H9 (cell line): ENCODE results near the gene TASOR2. TPM values are rescaled to one million over a fixed set of nuclear protein-coding genes. Genes with fewer than 3 reads are reported as not detected.

Source experiments
- DNase-seq: peaks from one replicate; pipeline ENCODE4 v3.0.0-alpha.2; 2017
- H2AFZ ChIP-seq: one replicate; pipeline ENCODE4 v1.6.1; 2013; ENCODE audit warnings: mild to moderate bottlenecking, low read length, control low read depth, moderate library complexity
- H2AK5ac ChIP-seq: 2 replicates; pipeline ENCODE4 v1.6.1; 2013; ENCODE audit warnings: low read length, control low read depth, mixed read lengths; ENCODE audit not compliant: insufficient read length
- H2BK120ac ChIP-seq: one replicate; pipeline ENCODE4 v1.6.1; 2013; ENCODE audit warnings: low read depth, mild to moderate bottlenecking, low read length, control low read depth, inconsistent platforms; ENCODE audit not compliant: poor library complexity, severe bottlenecking
- H2BK12ac ChIP-seq: 2 replicates; pipeline ENCODE4 v1.6.1; 2013; ENCODE audit warnings: low read length, control low read depth, mixed read lengths, low read depth; ENCODE audit not compliant: insufficient read length
- H2BK15ac ChIP-seq: 2 replicates; pipeline ENCODE4 v1.6.1; 2013; ENCODE audit warnings: low read depth, low read length, control low read depth
- H2BK20ac ChIP-seq: one replicate; pipeline ENCODE4 v1.6.1; 2013; ENCODE audit warnings: low read depth, mild to moderate bottlenecking, low read length, control low read depth, inconsistent platforms; ENCODE audit not compliant: poor library complexity, severe bottlenecking
- H2BK5ac ChIP-seq: 2 replicates; pipeline ENCODE4 v1.6.1; 2013; ENCODE audit warnings: low read length, control low read depth, mixed read lengths; ENCODE audit not compliant: insufficient read length
- H3K14ac ChIP-seq: 2 replicates; pipeline ENCODE4 v1.6.1; 2013; ENCODE audit warnings: low read length, control low read depth; ENCODE audit not compliant: insufficient read depth
- H3K18ac ChIP-seq: 2 replicates; pipeline ENCODE4 v1.6.1; 2013; ENCODE audit warnings: low read depth, mild to moderate bottlenecking, mixed read lengths, low read length, control low read depth; ENCODE audit not compliant: insufficient read length
- H3K23ac ChIP-seq: 2 replicates; pipeline ENCODE4 v1.6.1; 2013; ENCODE audit warnings: low read length, control low read depth, mixed read lengths, low read depth; ENCODE audit not compliant: insufficient read length
- H3K23me2 ChIP-seq: 2 replicates; pipeline ENCODE4 v1.6.1; 2013; ENCODE audit warnings: low read depth, mild to moderate bottlenecking, mixed read lengths, low read length, control low read depth; ENCODE audit not compliant: insufficient read length, poor library complexity, severe bottlenecking
- H3K27ac ChIP-seq: 2 replicates; pipeline ENCODE4 v1.5.1; 2013; ENCODE audit warnings: low read length, control low read depth, mixed read lengths, low read depth; ENCODE audit not compliant: insufficient read length
- H3K27me3 ChIP-seq: 2 replicates; pipeline ENCODE4 v1.6.1; 2013; ENCODE audit warnings: low read length, control low read depth, inconsistent platforms; ENCODE audit not compliant: insufficient read depth
- H3K4ac ChIP-seq: 2 replicates; pipeline ENCODE4 v1.6.1; 2013; ENCODE audit warnings: low read depth, mild to moderate bottlenecking, control low read depth, inconsistent platforms, low read length, moderate library complexity
- H3K4me1 ChIP-seq: 2 replicates; pipeline ENCODE4 v1.6.1; 2013; ENCODE audit warnings: low read length, control low read depth, inconsistent platforms; ENCODE audit not compliant: insufficient read depth
- H3K4me2 ChIP-seq: 2 replicates; pipeline ENCODE4 v1.6.1; 2013; ENCODE audit warnings: low read length, control low read depth, mixed read lengths; ENCODE audit not compliant: insufficient read length, insufficient read depth
- H3K56ac ChIP-seq: 2 replicates; pipeline ENCODE4 v1.6.1; 2013; ENCODE audit warnings: low read depth, mild to moderate bottlenecking, mixed read lengths, low read length, control low read depth; ENCODE audit not compliant: insufficient read length
- H3K79me1 ChIP-seq: 2 replicates; pipeline ENCODE4 v1.6.1; 2013; ENCODE audit warnings: low read depth, mild to moderate bottlenecking, moderate library complexity, low read length, control low read depth, inconsistent platforms; ENCODE audit not compliant: insufficient read depth, poor library complexity, severe bottlenecking
- H3K79me2 ChIP-seq: 2 replicates; pipeline ENCODE4 v1.6.1; 2013; ENCODE audit warnings: low read length, control low read depth, inconsistent platforms; ENCODE audit not compliant: insufficient read depth
- H3K9ac ChIP-seq: 2 replicates; pipeline ENCODE4 v1.6.1; 2013; ENCODE audit warnings: low read length, control low read depth, mixed read lengths; ENCODE audit not compliant: insufficient read length; ENCODE audit errors: extremely low read depth
- H3K9me3 ChIP-seq: one replicate; pipeline ENCODE4 v1.6.1; 2013; ENCODE audit warnings: low read depth, low read length, inconsistent platforms; ENCODE audit not compliant: control insufficient read depth
- H3T11ph ChIP-seq: one replicate; pipeline ENCODE4 v1.6.1; 2013; ENCODE audit warnings: mild to moderate bottlenecking, low read length, control low read depth, inconsistent platforms
- H4K20me1 ChIP-seq: one replicate; pipeline ENCODE4 v1.6.1; 2013; ENCODE audit not compliant: control insufficient read depth, insufficient read length, insufficient read depth
- H4K5ac ChIP-seq: 2 replicates; pipeline ENCODE4 v1.6.1; 2013; ENCODE audit warnings: low read depth, mild to moderate bottlenecking, mixed read lengths, low read length, control low read depth; ENCODE audit not compliant: insufficient read length
- H4K8ac ChIP-seq: replicated peaks from 2 replicates; pipeline ENCODE4 v1.6.1; 2013; ENCODE audit warnings: low read length, control low read depth, mixed read lengths, low read depth; ENCODE audit not compliant: insufficient read length
- H4K91ac ChIP-seq: 2 replicates; pipeline ENCODE4 v1.6.1; 2013; ENCODE audit warnings: low read depth, mild to moderate bottlenecking, moderate library complexity, mixed read lengths, low read length, control low read depth; ENCODE audit not compliant: insufficient read length
- H3K27ac Mint-ChIP-seq, 3 experiments: 2 replicates in 2 of 3; 3 replicates in 1 of 3; pipeline ENCODE4 v1.8.0; 2020 to 2021; ENCODE audit warnings: mixed read lengths in 3 of 3, mild to moderate bottlenecking in 1 of 3, moderate library complexity in 1 of 3
- H3K27me3 Mint-ChIP-seq: 2 replicates; pipeline ENCODE4 v1.8.0; 2021; ENCODE audit warnings: low read depth, mild to moderate bottlenecking, moderate library complexity, mixed read lengths
- H3K36me3 Mint-ChIP-seq, 3 experiments: 2 replicates in 2 of 3; 3 replicates in 1 of 3; pipeline ENCODE4 v1.8.0; 2020 to 2021; ENCODE audit warnings: low read depth in 3 of 3, mixed read lengths in 3 of 3; ENCODE audit not compliant: insufficient read depth in 1 of 3
- H3K4me1 Mint-ChIP-seq, 2 experiments: 2 replicates each; pipeline ENCODE4 v1.8.0; 2020; ENCODE audit warnings: mixed read lengths in 2 of 2
- H3K4me3 Mint-ChIP-seq, 2 experiments: 2 replicates in 1 of 2; 3 replicates in 1 of 2; pipeline ENCODE4 v1.8.0; 2020 to 2021; ENCODE audit warnings: mild to moderate bottlenecking in 2 of 2, mixed read lengths in 2 of 2, moderate library complexity in 1 of 2
- H3K9me3 Mint-ChIP-seq, 2 experiments: 2 replicates in 1 of 2; 3 replicates in 1 of 2; pipeline ENCODE4 v1.8.0; 2020; ENCODE audit warnings: mild to moderate bottlenecking in 2 of 2, mixed read lengths in 2 of 2, moderate library complexity in 1 of 2
- WGBS: extraction: QIAGEN DNeasy Blood & Tissue Kit; methylation state at CpG from one replicate; pipeline ENCODE4 v1.1.7; 2013; ENCODE audit warnings: missing lambda C conversion rate, low lambda C conversion rate, mixed read lengths; ENCODE audit not compliant: insufficient read length; ENCODE audit errors: extremely low coverage; 5-methylcytosine and 5-hydroxymethylcytosine counted together
- total RNA-seq: library from RNA; stranded (reverse); gene quantifications from 2 replicates; pipeline ENCODE4 v1.2.1, GENCODE V29; 2021
- TF ChIP-seq, protein P1 (sequence below): fragments of 200-600 bp; sonication (generic); conservative IDR thresholded peaks from 3 replicates; pipeline ENCODE4 v1.8.0; 2021; ENCODE audit warnings: antibody characterized with exemption, mild to moderate bottlenecking

Gene TASOR2
- total RNA-seq, 1 experiment from 2014 or later, result 64.5 TPM

DNA sequence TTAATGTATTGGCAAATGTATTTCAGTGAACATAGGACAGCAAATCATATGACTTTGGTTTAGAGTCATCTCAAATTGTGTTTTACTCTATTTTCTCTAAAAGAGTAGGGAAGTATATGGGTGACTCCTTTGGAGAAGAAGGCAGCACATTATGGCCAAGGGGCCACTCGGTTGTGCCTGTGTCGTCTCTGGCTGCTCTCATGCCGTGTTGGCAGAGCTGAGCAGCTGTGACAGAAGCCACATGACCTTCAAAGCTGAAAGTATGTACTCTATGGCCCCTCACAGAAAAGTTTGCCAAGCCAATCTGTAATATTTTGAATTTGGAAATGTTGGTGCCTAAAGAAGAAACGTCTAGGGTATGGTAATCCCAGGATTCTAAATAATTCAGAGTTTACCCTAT lies 47.5 kb downstream of the TASOR2 start:
- no peaks in the 10 kb centered on the region for H3K79me2 ChIP-seq
- no peaks in the 10 kb centered on the region for H3K4me1 ChIP-seq
- H3K4me3 Mint-ChIP-seq, result no peak overlapping the region
- no peak overlapping the region for H4K5ac ChIP-seq
- H3K4me2 ChIP-seq, result no peak overlapping the region
- no peaks in the 10 kb centered on the region for H3K9me3 ChIP-seq
- no CpG with 5 or more reads among the region's 4 CpGs for WGBS
- no peak overlapping the region for H4K91ac ChIP-seq
- no peak overlapping the region for H2BK5ac ChIP-seq
- H3K14ac ChIP-seq, result no peak overlapping the region
- H2BK120ac ChIP-seq, result no peak overlapping the region
- H3T11ph ChIP-seq, result no peak overlapping the region
- no peaks in the 10 kb centered on the region for H4K20me1 ChIP-seq
- H3K18ac ChIP-seq, result no peak overlapping the region
- H2BK12ac ChIP-seq, result no peak overlapping the region
- no peak overlapping the region for H3K9ac ChIP-seq
- no peak overlapping the region for H2BK20ac ChIP-seq
- no peaks in the 10 kb centered on the region for H3K23me2 ChIP-seq
- TF ChIP-seq, protein P1, sequence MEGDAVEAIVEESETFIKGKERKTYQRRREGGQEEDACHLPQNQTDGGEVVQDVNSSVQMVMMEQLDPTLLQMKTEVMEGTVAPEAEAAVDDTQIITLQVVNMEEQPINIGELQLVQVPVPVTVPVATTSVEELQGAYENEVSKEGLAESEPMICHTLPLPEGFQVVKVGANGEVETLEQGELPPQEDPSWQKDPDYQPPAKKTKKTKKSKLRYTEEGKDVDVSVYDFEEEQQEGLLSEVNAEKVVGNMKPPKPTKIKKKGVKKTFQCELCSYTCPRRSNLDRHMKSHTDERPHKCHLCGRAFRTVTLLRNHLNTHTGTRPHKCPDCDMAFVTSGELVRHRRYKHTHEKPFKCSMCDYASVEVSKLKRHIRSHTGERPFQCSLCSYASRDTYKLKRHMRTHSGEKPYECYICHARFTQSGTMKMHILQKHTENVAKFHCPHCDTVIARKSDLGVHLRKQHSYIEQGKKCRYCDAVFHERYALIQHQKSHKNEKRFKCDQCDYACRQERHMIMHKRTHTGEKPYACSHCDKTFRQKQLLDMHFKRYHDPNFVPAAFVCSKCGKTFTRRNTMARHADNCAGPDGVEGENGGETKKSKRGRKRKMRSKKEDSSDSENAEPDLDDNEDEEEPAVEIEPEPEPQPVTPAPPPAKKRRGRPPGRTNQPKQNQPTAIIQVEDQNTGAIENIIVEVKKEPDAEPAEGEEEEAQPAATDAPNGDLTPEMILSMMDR, result no peak
- H3K56ac ChIP-seq, result no peak overlapping the region
- DNase-seq, result no peak
- H3K27me3 ChIP-seq, result no peaks in the 10 kb centered on the region
- H3K79me1 ChIP-seq, result no peaks in the 10 kb centered on the region
- no peak overlapping the region for H2AFZ ChIP-seq
- no peak overlapping the region for H3K27ac ChIP-seq
- H3K4ac ChIP-seq, result no peak overlapping the region
- H3K27me3 Mint-ChIP-seq, result no peaks in the 10 kb centered on the region
- H4K8ac ChIP-seq, result no peak overlapping the region
- no peak overlapping the region for H3K27ac Mint-ChIP-seq
- peaks cover 14 to 60% (median 45%) of the 10 kb centered on the region in 3 experiments; a peak in 6 of 7 replicates for H3K36me3 Mint-ChIP-seq
- no peak overlapping the region for H3K23ac ChIP-seq
- H2BK15ac ChIP-seq, result no peak overlapping the region
- no peak overlapping the region for H2AK5ac ChIP-seq
- H3K9me3 Mint-ChIP-seq, result no peaks in the 10 kb centered on the region
- H3K4me1 Mint-ChIP-seq, result peaks cover under 1% of the 10 kb centered on the region in 2 experiments; a peak in 2 of 4 replicates

Other genes starting within 250 kb of the TASOR2 start
- gene CALML5, start 185.3 kb upstream of the TASOR2 start, total RNA-seq, result not detected in 2 replicates
- gene CALML3, start 159.9 kb upstream of the TASOR2 start, total RNA-seq, result not detected in 2 replicates
- gene ASB13, start 18.2 kb upstream of the TASOR2 start, total RNA-seq, result 13.8 and 14.9 TPM in 2 replicates
- gene GDI2, start 128.6 kb downstream of the TASOR2 start, total RNA-seq, result 351 and 355 TPM in 2 replicates
- gene ANKRD16, start 205.1 kb downstream of the TASOR2 start, total RNA-seq, result 9.2 and 11.4 TPM in 2 replicates
- gene FBH1, start 205.4 kb downstream of the TASOR2 start, total RNA-seq, result 50.8 and 52.2 TPM in 2 replicates